Activated T-cell treated with anti-CD3 and anti-CD28 coated beads, Interleukin-2, amount 50 U/mL, for 4 hours (primary cell): ENCODE results near the gene GLUD2. TPM values are rescaled to one million over a fixed set of nuclear protein-coding genes. Genes with fewer than 3 reads are reported as not detected.
"Not testable (repeated sequence)": the region's sequence is repeated elsewhere in the genome, so short reads cannot be mapped to it uniquely, and the experiment has no call there.

Experiments used
- ATAC-seq, 2 donors: fragments of 200-7000 bp; cut with Tn5 transposase; one replicate each; pipeline ENCODE4 v1.10.0; 2021
- DNase-seq: peaks from one replicate; pipeline ENCODE4 v3.0.0-alpha.2; 2020
- H3K27me3 Mint-ChIP-seq: one replicate; pipeline ENCODE4 v1.8.0; 2021; ENCODE audit warnings: low read depth, mixed read lengths
- H3K36me3 Mint-ChIP-seq: one replicate; pipeline ENCODE4 v1.8.0; 2022; ENCODE audit warnings: mixed read lengths; ENCODE audit not compliant: insufficient read depth
- H3K4me1 Mint-ChIP-seq: one replicate; pipeline ENCODE4 v1.8.0; 2021; ENCODE audit warnings: low read depth, mixed read lengths
- H3K4me3 Mint-ChIP-seq: one replicate; pipeline ENCODE4 v1.8.0; 2021; ENCODE audit warnings: mild to moderate bottlenecking, moderate library complexity, mixed read lengths
- H3K9me3 Mint-ChIP-seq: one replicate; pipeline ENCODE4 v1.8.0; 2021; ENCODE audit warnings: mixed read lengths
- total RNA-seq, 3 donors: library from RNA; stranded (reverse); gene quantifications; one replicate each; pipeline ENCODE4 v1.2.1, GENCODE V29; 2021

GLUD2 gene
- total RNA-seq, 3 donors from 2014 or later: 0.76 to 2.0 (median 1.9) TPM

- H3K4me3 Mint-ChIP-seq: no peak overlapping the region
- H3K36me3 Mint-ChIP-seq: no peaks in the 10 kb centered on the region
- H3K27me3 Mint-ChIP-seq: peaks cover 15% of the 10 kb centered on the region
- no peak for ATAC-seq
- no peak for DNase-seq
- no peaks in the 10 kb centered on the region for H3K9me3 Mint-ChIP-seq
- H3K4me1 Mint-ChIP-seq: no peaks in the 10 kb centered on the region
Measured at GRCh38 chrX:121052122-121052521, 4.7 kb downstream of the GLUD2 start.

- no peaks in the 10 kb centered on the region for H3K36me3 Mint-ChIP-seq
- no peaks in the 10 kb centered on the region for H3K27me3 Mint-ChIP-seq
- no peak overlapping the region for H3K4me3 Mint-ChIP-seq
- no peaks in the 10 kb centered on the region for H3K4me1 Mint-ChIP-seq
- DNase-seq (no peak), ATAC-seq (no peak)
- no peaks in the 10 kb centered on the region for H3K9me3 Mint-ChIP-seq
Measured at GRCh38 chrX:121062289-121062688, 14.9 kb downstream of the GLUD2 start.

DNA sequence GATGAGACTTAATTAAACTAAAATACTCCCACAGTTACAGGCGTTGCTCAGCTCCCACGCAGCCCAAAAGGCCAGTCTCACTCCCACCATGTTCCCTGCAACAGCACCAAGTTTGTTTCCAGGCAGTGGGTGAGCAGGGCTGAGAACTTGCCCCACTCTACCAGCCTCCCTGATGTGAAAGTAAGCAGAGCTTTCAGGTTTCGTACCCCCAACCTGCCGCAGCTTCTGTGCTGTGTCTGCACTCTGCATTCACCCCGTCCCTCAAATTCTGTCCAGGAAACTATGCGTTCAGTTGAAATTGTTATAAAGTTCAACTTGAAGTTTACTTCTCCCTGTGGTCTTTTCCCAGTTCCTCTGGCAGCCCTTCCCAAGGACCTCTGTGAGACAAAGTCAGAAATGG, 17.2 kb downstream of the GLUD2 start:
- Mint-ChIP-seq H3K4me3 (no peak overlapping the region), H3K4me1 (no peaks in the 10 kb centered on the region), H3K36me3 (no peaks in the 10 kb centered on the region), H3K9me3 (no peaks in the 10 kb centered on the region), H3K27me3 (no peaks in the 10 kb centered on the region)
- DNase-seq (no peak), ATAC-seq (no peak)

DNA sequence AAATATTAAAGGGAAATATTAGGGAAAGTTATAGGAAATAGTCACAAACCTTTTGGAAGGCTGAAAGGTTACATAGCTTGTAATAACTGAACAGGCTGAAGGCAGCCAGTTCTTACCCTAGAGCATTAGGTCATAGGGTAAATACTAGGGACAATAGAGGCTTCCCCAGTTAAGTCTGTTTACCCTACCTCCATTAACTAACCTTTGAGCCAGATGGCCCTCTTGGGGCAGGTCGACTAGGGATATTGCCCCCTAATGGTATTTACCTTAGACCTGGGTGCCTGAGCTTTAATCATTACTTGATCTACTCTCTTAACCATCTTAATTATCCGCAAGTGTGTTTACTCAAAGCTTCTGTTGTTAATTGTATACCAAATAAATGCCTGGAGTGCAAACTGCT, 36.8 kb downstream of the GLUD2 start:
- H3K9me3 Mint-ChIP-seq, DNase-seq, ATAC-seq, H3K36me3 Mint-ChIP-seq, H3K4me1 Mint-ChIP-seq, H3K4me3 Mint-ChIP-seq, H3K27me3 Mint-ChIP-seq: not testable (repeated sequence)

DNA sequence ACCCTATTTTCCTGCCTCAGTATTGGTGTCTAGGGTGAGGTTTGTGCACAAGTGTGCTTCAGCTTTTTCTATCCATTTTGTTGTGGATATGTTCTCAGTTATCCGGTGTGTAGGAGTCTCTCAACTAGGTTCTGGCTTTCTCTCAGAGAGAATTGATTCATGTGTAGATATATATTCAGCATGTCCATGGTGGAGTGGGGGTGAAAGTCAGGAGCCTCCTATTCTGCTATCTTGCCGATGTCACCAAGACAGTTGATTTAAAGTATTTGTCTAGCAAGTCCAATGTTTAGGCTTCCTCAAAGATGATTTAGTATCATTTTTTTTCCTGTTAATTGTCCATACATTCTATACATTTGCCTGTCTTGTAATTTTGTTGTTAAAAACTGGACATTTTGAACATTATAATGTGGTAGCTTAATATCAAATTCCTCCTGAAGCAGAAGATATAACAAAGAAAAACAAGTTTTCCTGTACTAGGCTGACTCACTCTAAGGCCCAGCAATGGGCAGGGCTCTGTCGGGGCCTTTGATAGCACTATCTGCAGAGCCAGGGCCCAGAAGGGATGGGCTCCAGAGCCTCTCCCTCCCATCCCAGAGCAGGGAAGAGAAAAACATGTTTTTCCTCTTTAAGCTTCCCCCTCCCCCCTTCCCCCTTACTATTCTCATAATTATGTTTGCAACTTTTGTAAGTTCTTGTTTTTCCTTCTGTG, 37.6 kb downstream of the GLUD2 start:
- H3K36me3 Mint-ChIP-seq: no peaks in the 10 kb centered on the region
- H3K27me3 Mint-ChIP-seq: no peaks in the 10 kb centered on the region
- no peaks in the 10 kb centered on the region for H3K9me3 Mint-ChIP-seq
- no peak overlapping the region for H3K4me3 Mint-ChIP-seq
- no peak for DNase-seq
- no peak for ATAC-seq
- no peaks in the 10 kb centered on the region for H3K4me1 Mint-ChIP-seq

- Mint-ChIP-seq H3K4me3 (no peak overlapping the region), H3K27me3 (no peaks in the 10 kb centered on the region), H3K9me3 (no peaks in the 10 kb centered on the region), H3K4me1 (no peaks in the 10 kb centered on the region), H3K36me3 (no peaks in the 10 kb centered on the region)
- ATAC-seq (no peak), DNase-seq (no peak)
Measured at GRCh38 chrX:121085612-121086010, 38.2 kb downstream of the GLUD2 start.

DNA sequence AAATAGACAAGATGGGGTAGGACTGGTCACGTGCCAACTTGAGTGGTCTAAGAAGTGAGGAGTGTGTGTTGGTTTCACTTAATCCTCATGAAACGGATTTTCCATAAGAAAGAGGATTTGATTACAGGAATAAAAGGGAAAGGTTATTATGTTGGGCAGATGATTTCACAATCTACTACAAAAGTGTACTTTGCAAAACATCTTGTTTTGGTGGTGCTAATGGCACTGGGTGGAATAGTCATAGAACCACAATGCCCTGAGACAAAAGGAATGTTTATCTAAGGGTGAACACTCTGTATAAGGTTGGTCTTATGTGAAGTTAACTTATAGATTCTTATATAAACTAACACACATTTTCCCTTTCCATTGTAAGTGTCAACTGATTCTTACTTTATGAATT, 45.6 kb downstream of the GLUD2 start:
- Mint-ChIP-seq H3K36me3 (no peaks in the 10 kb centered on the region), H3K4me1 (no peaks in the 10 kb centered on the region), H3K4me3 (no peak overlapping the region), H3K27me3 (no peaks in the 10 kb centered on the region), H3K9me3 (no peaks in the 10 kb centered on the region)
- DNase-seq (no peak), ATAC-seq (no peak)

Other genes with a start within 250 kb of the GLUD2 start
- not detected for gene CT47B1, start 171.7 kb upstream of the GLUD2 start, total RNA-seq
- not detected for gene CT47A11, start 110.5 kb upstream of the GLUD2 start, total RNA-seq
- not detected for gene CT47A10, start 105.6 kb upstream of the GLUD2 start, total RNA-seq
- not detected for gene CT47A9, start 100.7 kb upstream of the GLUD2 start, total RNA-seq
- not detected for gene CT47A8, start 95.9 kb upstream of the GLUD2 start, total RNA-seq
- gene CT47A7, start 91.0 kb upstream of the GLUD2 start, total RNA-seq: not detected
- gene CT47A6, start 86.1 kb upstream of the GLUD2 start, total RNA-seq: not detected
- not detected for gene CT47A5, start 81.3 kb upstream of the GLUD2 start, total RNA-seq
- not detected for gene CT47A4, start 76.4 kb upstream of the GLUD2 start, total RNA-seq
- not detected for gene CT47A3, start 71.5 kb upstream of the GLUD2 start, total RNA-seq
- gene CT47A2, start 66.7 kb upstream of the GLUD2 start, total RNA-seq: not detected
- gene CT47A1, start 61.9 kb upstream of the GLUD2 start, total RNA-seq: not detected